Common myeloid progenitor, CD34-positive (primary cell): ENCODE results near the gene PCNT.

Source experiments
- CTCF ChIA-PET: fragments of 350-600 bp; sonication (Branson Sonifier 250); formaldehyde crosslinking; loops from one replicate; lab custom pipeline; 2021; ENCODE audit warnings: antibody characterized with exemption; lab: Charles Lee
- POLR2A ChIA-PET: fragments of 350-600 bp; sonication (Branson Sonifier 250); formaldehyde crosslinking; loops from one replicate; lab custom pipeline; 2021; ENCODE audit warnings: antibody characterized with exemption; lab: Charles Lee
- DNase-seq, 3 donors: peaks; one replicate each; pipeline versions ENCODE4 v3.0.0 to v3.0.0-alpha.2; 2013
- H3K27ac ChIP-seq, 2 experiments: 1 replicate in 1 of 2; 2 replicates in 1 of 2; pipeline ENCODE4 v1.7.0; 2013; ENCODE audit warnings: inconsistent platforms in 2 of 2, low read length in 2 of 2, mild to moderate bottlenecking in 2 of 2, low read depth in 1 of 2, moderate library complexity in 1 of 2; ENCODE audit not compliant: severe bottlenecking in 2 of 2, insufficient read depth in 1 of 2, poor library complexity in 1 of 2
- H3K27me3 ChIP-seq, 5 experiments: replicated peaks in 2 of 5; 1 replicate in 3 of 5; 2 replicates in 2 of 5; pipeline versions ENCODE4 v1.6.1 to v1.7.0; 2013; ENCODE audit warnings: low read length in 4 of 5, mild to moderate bottlenecking in 2 of 5, moderate library complexity in 2 of 5, inconsistent platforms in 1 of 5; ENCODE audit not compliant: insufficient read depth in 5 of 5, control insufficient read depth in 4 of 5
- H3K36me3 ChIP-seq, 4 experiments: 1 replicate in 2 of 4; 2 replicates in 2 of 4; pipeline versions ENCODE4 v1.6.1 to v1.7.0; 2013; ENCODE audit warnings: low read length in 3 of 4, control low read depth in 1 of 4, mild to moderate bottlenecking in 1 of 4; ENCODE audit not compliant: control insufficient read depth in 4 of 4, insufficient read depth in 4 of 4
- H3K4me1 ChIP-seq, 4 experiments: 1 replicate in 3 of 4; 2 replicates in 1 of 4; pipeline versions ENCODE4 v1.6.1 to v1.7.1; 2013; ENCODE audit warnings: low read length in 3 of 4, mild to moderate bottlenecking in 3 of 4, control low read depth in 1 of 4, inconsistent platforms in 1 of 4, moderate library complexity in 1 of 4; ENCODE audit not compliant: control insufficient read depth in 4 of 4, insufficient read depth in 4 of 4; ENCODE audit errors: control extremely low read depth in 1 of 4
- H3K4me3 ChIP-seq, 7 experiments: 1 replicate in 4 of 7; 2 replicates in 3 of 7; pipeline versions ENCODE4 v1.5.1 to v1.7.0; 2013; ENCODE audit warnings: mild to moderate bottlenecking in 7 of 7, low read length in 6 of 7, moderate library complexity in 6 of 7, inconsistent platforms in 2 of 7, low read depth in 2 of 7, control low read depth in 1 of 7; ENCODE audit not compliant: insufficient read depth in 4 of 7, control insufficient read depth in 1 of 7; ENCODE audit errors: extremely low read depth in 1 of 7
- H3K9me3 ChIP-seq, 5 experiments: 1 replicate in 4 of 5; 2 replicates in 1 of 5; pipeline versions ENCODE4 v1.6.1 to v1.7.1; 2013; ENCODE audit warnings: low read length in 4 of 5, mild to moderate bottlenecking in 2 of 5, inconsistent platforms in 1 of 5, low read depth in 1 of 5, moderate library complexity in 1 of 5; ENCODE audit not compliant: control insufficient read depth in 4 of 5, insufficient read depth in 2 of 5; ENCODE audit errors: control extremely low read depth in 1 of 5
- WGBS: methylation state at CpG from one replicate; pipeline ENCODE4 v1.1.5; 2013; ENCODE audit not compliant: insufficient coverage; 5-methylcytosine and 5-hydroxymethylcytosine counted together

PCNT gene

DNA sequence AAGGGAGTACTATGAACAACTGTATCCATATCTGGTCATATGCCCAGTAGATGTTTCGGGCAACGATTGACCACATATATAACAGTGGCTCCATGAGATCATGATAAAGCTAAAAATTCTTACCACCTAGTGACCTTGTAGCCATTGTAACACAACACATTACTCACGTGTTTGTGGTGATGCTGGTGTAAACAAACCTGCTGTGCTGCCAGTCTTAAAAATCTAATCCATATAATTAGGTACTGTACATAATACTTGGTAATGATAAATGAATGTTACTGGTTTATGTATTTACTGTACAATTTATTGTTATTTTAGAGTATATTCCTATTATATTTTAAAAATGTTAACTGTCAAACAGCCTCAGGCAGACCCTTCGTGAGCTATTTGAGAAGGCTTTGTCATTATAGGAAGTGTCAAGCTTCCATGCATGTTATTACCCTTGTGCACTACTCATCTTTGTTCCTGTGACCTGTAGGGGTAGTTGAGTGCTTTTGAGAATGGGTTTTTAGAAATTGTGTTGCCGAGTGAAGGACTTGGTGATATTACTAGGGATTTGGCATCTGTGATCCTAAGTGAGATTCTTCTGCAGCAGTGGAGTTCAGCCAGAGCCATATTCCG, 158.4 kb downstream of the PCNT start:
- Histone ChIP-seq H3K27me3 (no peaks in the 10 kb centered on the region), H3K9me3 (no peaks in the 10 kb centered on the region), H3K4me1 (peaks cover 0 to 10% (median 1%) of the 10 kb centered on the region in 4 experiments), H3K36me3 (peaks cover 0 to 31% (median 9%) of the 10 kb centered on the region in 4 experiments), H3K27ac (no peak overlapping the region), H3K4me3 (no peak overlapping the region)
- ChIA-PET POLR2A (interaction anchor here (0.6 kb wide), 1 partner anchor 8 kb away, joined by 3 read pairs; no protein-coding TSS in a partner anchor), CTCF (interaction anchor here (1.0 to 1.6 kb wide), 2 partner anchors 9 to 153 kb away, joined by 3 to 4 read pairs; partner anchors contain the start of gene PRMT2)
- DNase-seq, result no peak
- 100% methylated on average over 1 of the region's 6 CpGs for WGBS

DNA sequence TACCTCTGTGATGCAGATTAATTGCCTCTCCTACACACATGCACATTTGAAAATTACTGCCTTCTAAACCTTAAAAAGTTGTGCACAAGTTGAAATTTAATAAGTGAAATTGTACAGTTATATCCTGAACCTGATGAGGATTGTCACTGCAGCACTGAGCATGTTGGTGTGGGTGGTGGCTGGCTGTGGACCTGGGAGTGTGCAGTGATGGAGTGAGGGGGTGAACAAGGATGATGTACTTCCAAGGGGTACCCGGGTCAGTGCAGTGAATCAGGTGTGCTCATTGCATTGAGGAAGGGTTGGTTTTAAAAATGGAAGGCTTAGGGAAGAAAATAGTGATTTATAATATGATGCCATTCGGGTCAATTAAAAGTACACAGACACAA, 158.9 kb downstream of the PCNT start:
- Histone ChIP-seq H3K27me3 (no peaks in the 10 kb centered on the region), H3K27ac (no peak overlapping the region), H3K9me3 (no peaks in the 10 kb centered on the region), H3K36me3 (peaks cover 0 to 31% (median 9%) of the 10 kb centered on the region in 4 experiments), H3K4me1 (peaks cover 0 to 10% (median 1%) of the 10 kb centered on the region in 4 experiments), H3K4me3 (no peak overlapping the region)
- no peak for DNase-seq
- POLR2A ChIA-PET, result interaction anchor here (0.6 kb wide), 1 partner anchor 8 kb away, joined by 3 read pairs; no protein-coding TSS in a partner anchor
- CTCF ChIA-PET, result interaction anchor here (1.0 to 1.6 kb wide), 2 partner anchors 8 to 152 kb away, joined by 3 to 4 read pairs; partner anchors contain the start of gene PRMT2
- no CpG with 5 or more reads among the region's 2 CpGs for WGBS

DNA sequence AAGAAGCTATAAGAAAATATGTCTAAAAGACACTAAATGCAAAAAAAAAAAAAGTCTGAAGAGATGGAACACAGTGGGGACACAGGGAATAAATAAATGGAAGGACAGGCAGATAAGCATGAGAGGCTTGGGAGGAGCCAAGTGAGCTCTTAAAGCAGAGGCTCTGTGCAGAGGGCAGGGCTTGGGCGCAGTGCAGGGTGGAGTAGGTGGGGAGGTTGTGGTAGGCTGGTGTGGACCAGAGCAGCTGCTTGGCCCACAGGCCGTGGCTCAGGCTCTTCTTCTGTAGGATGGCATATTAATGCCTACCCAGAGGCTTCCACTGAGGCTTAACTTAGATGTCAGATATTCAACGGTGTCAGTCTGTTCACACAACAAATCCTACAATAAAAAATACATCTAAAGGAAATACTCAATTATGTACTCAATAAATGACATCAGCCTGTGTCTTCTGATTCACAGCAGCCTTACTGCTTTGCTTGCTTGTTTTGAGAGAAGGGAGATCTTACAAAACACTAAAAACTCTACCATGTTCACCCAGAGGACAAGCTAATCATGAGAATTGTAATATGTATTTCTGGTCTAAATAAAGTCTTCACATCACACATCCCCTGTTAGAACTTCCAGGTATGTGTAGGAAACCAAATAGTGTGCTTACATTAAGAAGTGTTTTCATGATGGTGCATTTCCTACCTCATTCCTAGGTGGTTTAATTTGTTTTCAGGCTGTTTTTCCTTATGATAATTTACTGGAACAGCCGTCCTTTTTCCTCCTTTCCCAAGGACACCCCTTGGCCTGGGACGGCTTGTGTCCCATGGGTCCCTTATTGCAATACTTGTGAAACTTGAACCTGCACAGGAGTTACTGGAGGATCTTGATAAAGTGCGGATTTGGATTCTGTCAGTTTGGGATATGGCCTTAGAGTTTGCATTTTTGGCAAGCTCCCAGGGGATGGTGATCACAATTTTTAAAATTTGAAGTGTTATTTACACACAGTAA, 159.6 kb downstream of the PCNT start:
- WGBS, result 97% methylated on average over 4 of the region's 6 CpGs

DNA sequence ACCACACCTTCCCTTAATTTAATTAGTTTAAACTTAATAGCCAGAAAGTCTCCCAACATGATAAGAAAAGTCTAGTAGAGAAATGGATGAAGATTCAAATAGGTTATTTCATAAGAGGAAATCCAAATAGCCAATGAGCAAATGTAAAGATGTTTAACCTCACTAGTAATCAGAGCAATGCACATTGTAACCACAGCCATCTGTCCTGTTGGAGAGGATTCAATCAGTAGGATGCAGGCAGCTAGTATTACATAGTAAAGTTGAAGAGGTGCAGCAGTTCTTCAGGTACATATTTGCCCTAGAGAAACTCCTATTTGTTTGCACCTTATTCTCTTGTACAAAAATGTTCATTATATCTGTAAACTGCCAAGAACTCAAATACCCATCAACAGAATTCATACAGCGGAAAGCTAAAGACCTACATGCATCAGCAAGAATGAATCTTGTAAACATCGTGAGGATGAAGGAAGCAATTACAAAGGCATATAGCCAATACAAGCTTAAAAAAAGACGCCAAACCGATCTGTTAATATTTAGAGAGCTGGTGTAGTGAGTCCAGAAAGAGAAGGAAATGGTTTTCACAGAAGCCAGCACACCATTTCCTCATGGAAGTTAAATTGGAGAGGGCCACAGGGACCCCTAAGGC, 162.6 kb downstream of the PCNT start:
- Histone ChIP-seq H3K4me3 (no peak overlapping the region), H3K27me3 (no peaks in the 10 kb centered on the region), H3K4me1 (peaks cover 0 to 10% (median 1%) of the 10 kb centered on the region in 4 experiments), H3K9me3 (no peaks in the 10 kb centered on the region), H3K36me3 (peaks cover 3 to 36% (median 17%) of the 10 kb centered on the region in 4 experiments), H3K27ac (no peak overlapping the region)
- POLR2A ChIA-PET, result interaction anchor here (1.0 to 1.1 kb wide), 2 partner anchors 14 to 15 kb away, joined by 3 read pairs; no protein-coding TSS in a partner anchor
- peak; percentile 59 to 94 (median 84) for DNase-seq
- CTCF ChIA-PET, result no interaction called here
- no CpG with 5 or more reads among the region's 4 CpGs for WGBS

More for the DNA sequence above, 159.6 kb downstream of the PCNT start:
- POLR2A ChIA-PET, result interaction anchor here (0.6 kb wide), 1 partner anchor 9 kb away, joined by 3 read pairs; no protein-coding TSS in a partner anchor
- H3K4me3 ChIP-seq, result no peak overlapping the region
- no peaks in the 10 kb centered on the region for H3K9me3 ChIP-seq
- no peaks in the 10 kb centered on the region for H3K27me3 ChIP-seq
- no peak overlapping the region for H3K27ac ChIP-seq
- no peak for DNase-seq
- peaks cover 0 to 28% (median 9%) of the 10 kb centered on the region in 4 experiments for H3K36me3 ChIP-seq
- CTCF ChIA-PET, result interaction anchor here (1.6 kb wide), 1 partner anchor 152 kb away, joined by 4 read pairs; the partner anchor contains the start of gene PRMT2
- peaks cover 0 to 10% (median 1%) of the 10 kb centered on the region in 4 experiments for H3K4me1 ChIP-seq

DNA sequence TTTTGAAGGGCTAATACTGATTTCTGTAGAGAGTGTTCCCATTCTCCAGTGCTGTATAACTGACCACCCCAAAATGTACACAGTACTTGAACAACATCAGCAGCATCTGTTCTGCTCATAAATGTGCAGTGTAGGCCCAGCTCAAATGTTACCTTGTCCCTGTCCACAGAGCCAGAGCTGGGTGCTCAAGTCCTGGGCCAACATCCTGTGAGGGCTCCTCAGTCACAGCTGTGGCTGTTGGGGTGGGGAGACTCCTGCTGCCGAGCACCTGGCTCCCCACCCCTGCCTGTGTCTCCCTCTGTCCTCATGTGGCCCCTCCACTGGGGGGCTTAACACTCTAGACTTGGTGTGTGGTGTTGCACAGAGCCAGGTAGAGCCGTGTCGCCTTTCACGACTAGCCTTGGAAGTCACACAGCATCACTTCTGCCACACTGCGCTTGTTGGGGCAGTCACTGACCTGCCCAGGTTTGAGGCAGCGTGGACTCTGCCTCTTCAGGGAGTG, 165.3 kb downstream of the PCNT start:
- POLR2A ChIA-PET, result no interaction called here
- no peak overlapping the region for H3K4me3 ChIP-seq
- H3K36me3 ChIP-seq, result peaks cover 11 to 52% (median 31%) of the 10 kb centered on the region in 4 experiments
- DNase-seq, result no peak
- peaks cover 0 to 5% (median 2%) of the 10 kb centered on the region in 5 experiments for H3K9me3 ChIP-seq
- CTCF ChIA-PET, result interaction anchor here (1.1 to 1.5 kb wide), 2 partner anchors 10 to 20 kb away, joined by 3 to 6 read pairs; no protein-coding TSS in a partner anchor
- H3K4me1 ChIP-seq, result peaks cover 0 to 10% (median 0%) of the 10 kb centered on the region in 4 experiments
- WGBS, result 96% methylated on average over 4 of the region's 6 CpGs
- H3K27me3 ChIP-seq, result no peaks in the 10 kb centered on the region
- H3K27ac ChIP-seq, result no peak overlapping the region

DNA sequence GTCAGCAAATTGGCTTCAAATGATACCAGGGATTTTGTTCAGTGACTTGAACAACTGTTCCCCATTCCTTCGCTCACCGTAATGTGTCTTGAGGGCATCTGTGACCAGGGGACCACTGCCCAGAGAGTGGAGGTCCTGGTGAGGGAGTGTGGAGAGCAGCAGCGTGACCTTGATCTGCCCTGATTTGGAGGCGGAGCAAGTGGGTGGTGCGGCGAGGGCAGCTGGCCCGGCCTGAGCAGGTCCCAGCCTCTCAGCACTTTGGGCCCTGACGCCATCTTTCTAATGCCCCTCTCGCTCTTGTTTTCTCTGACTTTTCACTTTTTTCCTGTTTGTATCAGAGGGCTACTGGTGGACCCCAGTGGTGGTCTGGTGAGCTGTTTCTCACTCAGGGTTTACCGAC, 165.8 kb downstream of the PCNT start:
- Histone ChIP-seq H3K4me3 (no peak overlapping the region), H3K4me1 (peaks cover 0 to 10% (median 0%) of the 10 kb centered on the region in 4 experiments), H3K9me3 (peaks cover 0 to 5% (median 2%) of the 10 kb centered on the region in 5 experiments), H3K36me3 (peaks cover 11 to 51% (median 34%) of the 10 kb centered on the region in 4 experiments), H3K27me3 (no peaks in the 10 kb centered on the region), H3K27ac (no peak overlapping the region)
- no peak for DNase-seq
- WGBS, result 97% methylated on average over 9 of the region's 10 CpGs
- POLR2A ChIA-PET, result no interaction called here
- CTCF ChIA-PET, result interaction anchor here (1.1 to 1.5 kb wide), 2 partner anchors 10 to 19 kb away, joined by 3 to 6 read pairs; no protein-coding TSS in a partner anchor
